BLaER1 (cell line): Measurements from ENCODE around the gene SMG6.

ENCODE experiments used
- H3K27ac ChIP-seq: shearing (Covaris generic); formaldehyde crosslinking; 2 replicates; pipeline ENCODE4 v1.8.1; 2022
- H3K27me3 ChIP-seq: shearing (Covaris generic); formaldehyde crosslinking; 2 replicates; pipeline ENCODE4 v1.8.1; 2022
- H3K36me3 ChIP-seq: shearing (Covaris generic); formaldehyde crosslinking; 2 replicates; pipeline ENCODE4 v1.8.1; 2022
- H3K4me1 ChIP-seq: shearing (Covaris generic); formaldehyde crosslinking; 2 replicates; pipeline ENCODE4 v1.8.1; 2022
- H3K4me2 ChIP-seq: shearing (Covaris generic); formaldehyde crosslinking; 2 replicates; pipeline ENCODE4 v1.8.1; 2022
- H3K4me3 ChIP-seq: shearing (Covaris generic); formaldehyde crosslinking; 2 replicates; pipeline ENCODE4 v1.8.1; 2022
- H3K9ac ChIP-seq: shearing (Covaris generic); formaldehyde crosslinking; 2 replicates; pipeline ENCODE4 v1.8.1; 2022
- H3K9me3 ChIP-seq: shearing (Covaris generic); formaldehyde crosslinking; 2 replicates; pipeline ENCODE4 v1.8.1; 2022
- H4K20me1 ChIP-seq: shearing (Covaris generic); formaldehyde crosslinking; 2 replicates; pipeline ENCODE4 v1.8.1; 2022
- Cebpa-rat ChIP-seq: shearing (Covaris generic); IDR thresholded peaks from 2 replicates; pipeline ENCODE4 v1.8.1; 2022

Gene SMG6

GRCh38 chr17:2309338-2310154 is 6.0 kb upstream of the SMG6 start:
- no peak overlapping the region for H3K4me3 ChIP-seq
- no peak overlapping the region for H3K4me2 ChIP-seq
- 0 out of 2 replicates have a peak, but pooled peaks cover 12% of the 10 kb centered on the region for H3K36me3 ChIP-seq
- H3K27ac ChIP-seq, result no peak overlapping the region
- no peaks in the 10 kb centered on the region for H3K9me3 ChIP-seq
- H3K27me3 ChIP-seq, result no peaks in the 10 kb centered on the region
- no peak overlapping the region for H3K9ac ChIP-seq
- no peaks in the 10 kb centered on the region for H4K20me1 ChIP-seq
- 0 out of 2 replicates have a peak, but pooled peaks cover 4% of the 10 kb centered on the region for H3K4me1 ChIP-seq
- TF ChIP-seq Cebpa-rat, result no peak

- peaks cover 28% of the 10 kb centered on the region for H3K4me1 ChIP-seq
- H3K27me3 ChIP-seq, result no peaks in the 10 kb centered on the region
- TF ChIP-seq Cebpa-rat, result no peak
- H3K27ac ChIP-seq, result no peak overlapping the region
- peaks cover 18% of the 10 kb centered on the region for H3K36me3 ChIP-seq
- H3K4me2 ChIP-seq, result no peak overlapping the region
- H4K20me1 ChIP-seq, result peaks cover 34% of the 10 kb centered on the region
- H3K9ac ChIP-seq, result no peak overlapping the region
- H3K4me3 ChIP-seq, result no peak overlapping the region; the same call in 1 of the 2 replicates
- no peaks in the 10 kb centered on the region for H3K9me3 ChIP-seq
Observed at GRCh38 chr17:2304931-2305330, 1.3 kb upstream of the SMG6 start.

- peaks cover 28% of the 10 kb centered on the region for H3K4me1 ChIP-seq
- no peaks in the 10 kb centered on the region for H3K27me3 ChIP-seq
- H3K27ac ChIP-seq, result peak overlapping the region; percentile 91
- H3K4me3 ChIP-seq, result peak overlapping the region; percentile 90
- H3K9ac ChIP-seq, result peak overlapping the region; percentile 93
- peak overlapping the region; percentile 89 for H3K4me2 ChIP-seq
- no peak for TF ChIP-seq Cebpa-rat
- no peaks in the 10 kb centered on the region for H3K9me3 ChIP-seq
- H4K20me1 ChIP-seq, result peaks cover 56% of the 10 kb centered on the region
- H3K36me3 ChIP-seq, result peaks cover 36% of the 10 kb centered on the region
Observed at GRCh38 chr17:2302778-2303203, 794 bp downstream of the SMG6 start.

GRCh38 chr17:2299756-2300155 is 3.8 kb downstream of the SMG6 start:
- Histone ChIP-seq H3K4me3 (no peak overlapping the region), H4K20me1 (peaks cover 86% of the 10 kb centered on the region), H3K4me1 (peaks cover 26% of the 10 kb centered on the region), H3K36me3 (peaks cover 67% of the 10 kb centered on the region), H3K9me3 (no peaks in the 10 kb centered on the region), H3K27me3 (no peaks in the 10 kb centered on the region), H3K9ac (no peak overlapping the region), H3K27ac (no peak overlapping the region), H3K4me2 (no peak overlapping the region)
- TF ChIP-seq Cebpa-rat, result no peak

- Histone ChIP-seq H3K9me3 (no peaks in the 10 kb centered on the region), H3K36me3 (peaks cover 73% of the 10 kb centered on the region), H4K20me1 (peaks cover 92% of the 10 kb centered on the region), H3K27me3 (no peaks in the 10 kb centered on the region), H3K9ac (no peak overlapping the region), H3K4me2 (no peak overlapping the region), H3K4me1 (peaks cover 20% of the 10 kb centered on the region), H3K4me3 (no peak overlapping the region), H3K27ac (no peak overlapping the region)
- no peak for TF ChIP-seq Cebpa-rat
Observed at GRCh38 chr17:2299136-2299535, 4.4 kb downstream of the SMG6 start.

GRCh38 chr17:2297023-2297422 is 6.6 kb downstream of the SMG6 start:
- Histone ChIP-seq H4K20me1 (peaks cover 99% of the 10 kb centered on the region), H3K27ac (no peak overlapping the region), H3K4me3 (no peak overlapping the region), H3K9me3 (no peaks in the 10 kb centered on the region), H3K4me1 (peaks cover 11% of the 10 kb centered on the region), H3K4me2 (no peak overlapping the region), H3K27me3 (no peaks in the 10 kb centered on the region), H3K36me3 (peaks cover 94% of the 10 kb centered on the region), H3K9ac (no peak overlapping the region)
- TF ChIP-seq Cebpa-rat, result no peak

GRCh38 chr17:2295575-2295974 is 8.0 kb downstream of the SMG6 start:
- peaks cover 100% of the 10 kb centered on the region for H3K36me3 ChIP-seq

GRCh38 chr17:2292100-2292499 is 11.5 kb downstream of the SMG6 start:
- H3K27me3 ChIP-seq, result no peaks in the 10 kb centered on the region
- peaks cover 63% of the 10 kb centered on the region for H4K20me1 ChIP-seq
- no peaks in the 10 kb centered on the region for H3K4me1 ChIP-seq
- no peak overlapping the region for H3K27ac ChIP-seq
- no peak overlapping the region for H3K4me2 ChIP-seq
- H3K9ac ChIP-seq, result no peak overlapping the region
- H3K4me3 ChIP-seq, result no peak overlapping the region
- H3K36me3 ChIP-seq, result peaks cover 100% of the 10 kb centered on the region
- TF ChIP-seq Cebpa-rat, result no peak
- no peaks in the 10 kb centered on the region for H3K9me3 ChIP-seq

More at GRCh38 chr17:2295575-2295974, 8.0 kb downstream of the SMG6 start:
- Histone ChIP-seq H3K27me3 (no peaks in the 10 kb centered on the region), H3K27ac (no peak overlapping the region), H3K9ac (no peak overlapping the region), H3K4me1 (no peaks in the 10 kb centered on the region), H3K4me2 (no peak overlapping the region), H4K20me1 (peaks cover 97% of the 10 kb centered on the region), H3K9me3 (no peaks in the 10 kb centered on the region), H3K4me3 (no peak overlapping the region)
- no peak for TF ChIP-seq Cebpa-rat

- no peak overlapping the region for H3K9ac ChIP-seq
- no peak overlapping the region for H3K27ac ChIP-seq
- no peak overlapping the region for H3K4me2 ChIP-seq
- H3K4me3 ChIP-seq, result no peak overlapping the region
- no peaks in the 10 kb centered on the region for H3K4me1 ChIP-seq
- no peak for TF ChIP-seq Cebpa-rat
- H3K9me3 ChIP-seq, result no peaks in the 10 kb centered on the region
- peaks cover 96% of the 10 kb centered on the region for H3K36me3 ChIP-seq
- no peaks in the 10 kb centered on the region for H3K27me3 ChIP-seq
- H4K20me1 ChIP-seq, result peaks cover 41% of the 10 kb centered on the region
Observed at GRCh38 chr17:2289878-2290478, 13.6 kb downstream of the SMG6 start.

GRCh38 chr17:2283302-2283701 is 20.3 kb downstream of the SMG6 start:
- Histone ChIP-seq H3K4me2 (no peak overlapping the region), H3K4me3 (no peak overlapping the region), H3K4me1 (peaks cover 15% of the 10 kb centered on the region), H3K9ac (0 out of 2 replicates have a peak overlapping the region, but pooled peaks have one; percentile 15), H3K9me3 (no peaks in the 10 kb centered on the region), H3K27ac (no peak overlapping the region; the same call in 1 of the 2 replicates), H4K20me1 (peaks cover 22% of the 10 kb centered on the region; the same call in 1 of the 2 replicates), H3K36me3 (peaks cover 90% of the 10 kb centered on the region), H3K27me3 (no peaks in the 10 kb centered on the region)
- no peak for TF ChIP-seq Cebpa-rat
